ENCODE measurements around the gene PCF11. TPM values are rescaled to one million over a fixed set of nuclear protein-coding genes. Genes with fewer than 3 reads are reported as not detected.

The PCF11 gene
- total and polyA plus RNA-seq, 2 of the 13 experiments (the other 11 are each of a cell fraction or from before 2014, with no cell fraction given), result 40.3 to 47.7 TPM

DNA sequence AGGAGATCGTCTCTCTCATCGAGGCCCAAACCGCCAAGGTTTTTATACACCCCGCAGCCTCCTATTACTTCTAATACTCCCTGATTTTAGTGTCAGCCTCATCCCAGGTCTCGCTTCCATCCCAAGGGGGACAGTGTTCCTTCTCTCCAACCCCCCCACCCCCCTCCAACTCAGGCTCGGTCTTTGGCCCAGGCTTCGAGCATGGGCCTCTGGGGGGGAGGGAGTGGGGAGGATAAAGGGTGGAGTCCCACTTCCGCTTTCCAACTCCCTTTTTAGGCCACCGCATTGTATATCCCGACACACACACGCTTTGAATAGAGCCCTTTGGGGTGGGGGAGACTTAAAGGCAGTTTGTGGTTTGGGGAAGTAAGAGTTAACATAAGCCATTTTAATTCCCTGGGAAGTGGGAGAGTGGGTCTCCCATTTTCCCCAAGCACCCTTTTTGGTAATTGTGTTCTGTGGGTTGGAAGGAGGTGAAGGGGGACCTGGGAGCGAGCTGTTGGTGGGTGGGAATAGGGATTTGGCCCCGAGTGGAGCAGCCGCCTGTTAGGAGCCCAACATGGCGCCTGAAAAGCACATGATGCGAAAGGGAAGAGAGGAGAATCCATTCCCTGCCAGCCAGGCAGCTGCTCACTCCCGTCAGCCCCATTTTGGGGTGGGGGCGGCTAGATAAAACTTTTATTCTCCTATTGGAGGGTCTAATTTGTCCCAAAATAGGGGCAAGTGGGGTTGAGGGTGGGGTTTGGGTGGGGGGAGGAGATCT is 844 bp downstream of the PCF11 start (continued):
- no peak for TF ChIP-seq GABPA (IDR thresholded peaks at IDR 0.05; ENCODE audit: low read depth, low read length)
- peak; percentile 67; the same call in 1 of the 2 replicates for TF ChIP-seq GABPA (CRISPR knock-in tag; IDR thresholded peaks at IDR 0.05; ENCODE audit: low read depth)
- no peak for TF ChIP-seq XBP1 (CRISPR knock-in tag; IDR thresholded peaks at IDR 0.05)
- 0 out of 2 replicates have a peak, but pooled peaks have one; percentile 38 for TF ChIP-seq ZNF431 (CRISPR knock-in tag; IDR thresholded peaks at IDR 0.05; ENCODE audit: borderline replicate concordance, low read depth)
- TF ChIP-seq ZC3H4 (CRISPR knock-in tag; IDR thresholded peaks at IDR 0.05; ENCODE audit: borderline replicate concordance), result 0 out of 2 replicates have a peak, but pooled peaks have one; percentile 1
- peak; percentile 69; the same call in 1 of the 2 replicates for TF ChIP-seq ZC3H13 (CRISPR knock-in tag; IDR thresholded peaks at IDR 0.05)
- no peak for TF ChIP-seq EHMT2 (IDR thresholded peaks at IDR 0.05; ENCODE audit: borderline replicate concordance, low read depth, low read length)
- peak; percentile 32; the same call in 1 of the 2 replicates for TF ChIP-seq MAZ (IDR thresholded peaks at IDR 0.05; ENCODE audit: borderline replicate concordance, low read depth, low read length)
- TF ChIP-seq MAZ (CRISPR knock-in tag; IDR thresholded peaks at IDR 0.05; ENCODE audit: low read depth), result peak; percentile 29; the same call in 1 of the 2 replicates
- TF ChIP-seq ZKSCAN8 (CRISPR knock-in tag; IDR thresholded peaks at IDR 0.05; ENCODE audit: borderline replicate concordance), result no peak
- TF ChIP-seq, protein P1, sequence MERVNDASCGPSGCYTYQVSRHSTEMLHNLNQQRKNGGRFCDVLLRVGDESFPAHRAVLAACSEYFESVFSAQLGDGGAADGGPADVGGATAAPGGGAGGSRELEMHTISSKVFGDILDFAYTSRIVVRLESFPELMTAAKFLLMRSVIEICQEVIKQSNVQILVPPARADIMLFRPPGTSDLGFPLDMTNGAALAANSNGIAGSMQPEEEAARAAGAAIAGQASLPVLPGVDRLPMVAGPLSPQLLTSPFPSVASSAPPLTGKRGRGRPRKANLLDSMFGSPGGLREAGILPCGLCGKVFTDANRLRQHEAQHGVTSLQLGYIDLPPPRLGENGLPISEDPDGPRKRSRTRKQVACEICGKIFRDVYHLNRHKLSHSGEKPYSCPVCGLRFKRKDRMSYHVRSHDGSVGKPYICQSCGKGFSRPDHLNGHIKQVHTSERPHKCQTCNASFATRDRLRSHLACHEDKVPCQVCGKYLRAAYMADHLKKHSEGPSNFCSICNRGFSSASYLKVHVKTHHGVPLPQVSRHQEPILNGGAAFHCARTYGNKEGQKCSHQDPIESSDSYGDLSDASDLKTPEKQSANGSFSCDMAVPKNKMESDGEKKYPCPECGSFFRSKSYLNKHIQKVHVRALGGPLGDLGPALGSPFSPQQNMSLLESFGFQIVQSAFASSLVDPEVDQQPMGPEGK (CRISPR knock-in tag; IDR thresholded peaks at IDR 0.05), result peak; percentile 87
- TF ChIP-seq ZBTB3 (CRISPR knock-in tag; IDR thresholded peaks at IDR 0.05; ENCODE audit: borderline replicate concordance, low read depth), result no peak
- no peak for TF ChIP-seq NCOA1 (CRISPR knock-in tag; IDR thresholded peaks at IDR 0.05)
- 0 out of 2 replicates have a peak, but pooled peaks have one; percentile 5 for TF ChIP-seq HOXA9 (CRISPR knock-in tag; IDR thresholded peaks at IDR 0.05; ENCODE audit: borderline replicate concordance)
- no peak for TF ChIP-seq LCORL (IDR thresholded peaks at IDR 0.05)
- peak; percentile 29; the same call in 1 of the 2 replicates for TF ChIP-seq LCORL (CRISPR knock-in tag; IDR thresholded peaks at IDR 0.05)
- TF ChIP-seq RBM22 (optimal IDR thresholded peaks at IDR 0.05; ENCODE audit: low read length), result peak; percentile 58
- TF ChIP-seq POLR2A (IDR thresholded peaks at IDR 0.05; ENCODE audit: insufficient read depth in 1 of 2, low read depth in 2 of 2, low read length in 2 of 2), result peak in 1 of 2 experiments; percentile 25; a peak in 2 of 4 replicates
- TF ChIP-seq TOPORS (CRISPR knock-in tag; IDR thresholded peaks at IDR 0.05), result 0 out of 2 replicates have a peak, but pooled peaks have one; percentile 14
- TF ChIP-seq RBM39 (IDR thresholded peaks at IDR 0.05; ENCODE audit: low read depth, low read length, poor library complexity, severe bottlenecking), result no peak
- TF ChIP-seq, protein P2, sequence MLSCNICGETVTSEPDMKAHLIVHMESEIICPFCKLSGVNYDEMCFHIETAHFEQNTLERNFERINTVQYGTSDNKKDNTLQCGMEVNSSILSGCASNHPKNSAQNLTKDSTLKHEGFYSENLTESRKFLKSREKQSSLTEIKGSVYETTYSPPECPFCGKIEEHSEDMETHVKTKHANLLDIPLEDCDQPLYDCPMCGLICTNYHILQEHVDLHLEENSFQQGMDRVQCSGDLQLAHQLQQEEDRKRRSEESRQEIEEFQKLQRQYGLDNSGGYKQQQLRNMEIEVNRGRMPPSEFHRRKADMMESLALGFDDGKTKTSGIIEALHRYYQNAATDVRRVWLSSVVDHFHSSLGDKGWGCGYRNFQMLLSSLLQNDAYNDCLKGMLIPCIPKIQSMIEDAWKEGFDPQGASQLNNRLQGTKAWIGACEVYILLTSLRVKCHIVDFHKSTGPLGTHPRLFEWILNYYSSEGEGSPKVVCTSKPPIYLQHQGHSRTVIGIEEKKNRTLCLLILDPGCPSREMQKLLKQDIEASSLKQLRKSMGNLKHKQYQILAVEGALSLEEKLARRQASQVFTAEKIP (CRISPR knock-in tag; IDR thresholded peaks at IDR 0.05; ENCODE audit: borderline replicate concordance), result no peak
- TF ChIP-seq, protein P3, sequence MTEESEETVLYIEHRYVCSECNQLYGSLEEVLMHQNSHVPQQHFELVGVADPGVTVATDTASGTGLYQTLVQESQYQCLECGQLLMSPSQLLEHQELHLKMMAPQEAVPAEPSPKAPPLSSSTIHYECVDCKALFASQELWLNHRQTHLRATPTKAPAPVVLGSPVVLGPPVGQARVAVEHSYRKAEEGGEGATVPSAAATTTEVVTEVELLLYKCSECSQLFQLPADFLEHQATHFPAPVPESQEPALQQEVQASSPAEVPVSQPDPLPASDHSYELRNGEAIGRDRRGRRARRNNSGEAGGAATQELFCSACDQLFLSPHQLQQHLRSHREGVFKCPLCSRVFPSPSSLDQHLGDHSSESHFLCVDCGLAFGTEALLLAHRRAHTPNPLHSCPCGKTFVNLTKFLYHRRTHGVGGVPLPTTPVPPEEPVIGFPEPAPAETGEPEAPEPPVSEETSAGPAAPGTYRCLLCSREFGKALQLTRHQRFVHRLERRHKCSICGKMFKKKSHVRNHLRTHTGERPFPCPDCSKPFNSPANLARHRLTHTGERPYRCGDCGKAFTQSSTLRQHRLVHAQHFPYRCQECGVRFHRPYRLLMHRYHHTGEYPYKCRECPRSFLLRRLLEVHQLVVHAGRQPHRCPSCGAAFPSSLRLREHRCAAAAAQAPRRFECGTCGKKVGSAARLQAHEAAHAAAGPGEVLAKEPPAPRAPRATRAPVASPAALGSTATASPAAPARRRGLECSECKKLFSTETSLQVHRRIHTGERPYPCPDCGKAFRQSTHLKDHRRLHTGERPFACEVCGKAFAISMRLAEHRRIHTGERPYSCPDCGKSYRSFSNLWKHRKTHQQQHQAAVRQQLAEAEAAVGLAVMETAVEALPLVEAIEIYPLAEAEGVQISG (CRISPR knock-in tag; IDR thresholded peaks at IDR 0.05), result 0 out of 2 replicates have a peak, but pooled peaks have one; percentile 33
- no peak for TF ChIP-seq MED13 (CRISPR knock-in tag; IDR thresholded peaks at IDR 0.05)
- no peak for TF ChIP-seq PAX8 (CRISPR knock-in tag; IDR thresholded peaks at IDR 0.05; ENCODE audit: borderline replicate concordance)
